Measurements from ENCODE around the gene FSTL4. TPM values are rescaled to one million over a fixed set of nuclear protein-coding genes. Genes with fewer than 3 reads are reported as not detected.

Gene FSTL4
- total and polyA plus RNA-seq, 8 donors, result 0.11 to 2.9 (median 0.22) TPM

- Histone ChIP-seq H3K4me3 (no peak overlapping the region), H3K4me1 (no peaks in the 10 kb centered on the region), H3K27me3 (no peaks in the 10 kb centered on the region), H3K9me3 (no peaks in the 10 kb centered on the region), H3K36me3 (no peaks in the 10 kb centered on the region), H3K27ac (no peak overlapping the region)
- ATAC-seq (no peak), DNase-seq (no peak)
- intact Hi-C loops (cut with DNase I), result no loop called here
- no peak for TF ChIP-seq CTCF (IDR thresholded peaks at IDR 0.05)
Observed at GRCh38 chr5:133580618-133581017, 31.7 kb downstream of the FSTL4 start.

- ATAC-seq (no peak), DNase-seq (no peak)
- H3K36me3 ChIP-seq, result no peaks in the 10 kb centered on the region
- H3K4me3 ChIP-seq, result no peak overlapping the region
- no peaks in the 10 kb centered on the region for H3K9me3 ChIP-seq
- no peak overlapping the region for H3K27ac ChIP-seq
- TF ChIP-seq CTCF (IDR thresholded peaks at IDR 0.05), result no peak
- no peaks in the 10 kb centered on the region for H3K27me3 ChIP-seq
- intact Hi-C loops (cut with DNase I), result no loop called here
- H3K4me1 ChIP-seq, result no peaks in the 10 kb centered on the region
Observed at GRCh38 chr5:133579766-133580165, 32.6 kb downstream of the FSTL4 start.

- ATAC-seq (no peak), DNase-seq (peak in 2 of 4 donors; percentile 46 to 65)
- H3K4me1 ChIP-seq, result no peaks in the 10 kb centered on the region
- H3K9me3 ChIP-seq, result peaks cover 0 to 5% of the 10 kb centered on the region in 2 donors
- intact Hi-C loops (cut with DNase I), result no loop called here
- TF ChIP-seq CTCF (IDR thresholded peaks at IDR 0.05), result no peak
- no peak overlapping the region for H3K4me3 ChIP-seq
- no peak overlapping the region for H3K27ac ChIP-seq
- H3K36me3 ChIP-seq, result no peaks in the 10 kb centered on the region
- no peaks in the 10 kb centered on the region for H3K27me3 ChIP-seq
Observed at GRCh38 chr5:133569347-133569746, 43.0 kb downstream of the FSTL4 start.

GRCh38 chr5:133565993-133566392 is 46.3 kb downstream of the FSTL4 start:
- no peaks in the 10 kb centered on the region for H3K4me1 ChIP-seq
- DNase-seq (peak in 2 of 4 donors; percentile 49 to 58), ATAC-seq (peak; percentile 54)
- no peak for TF ChIP-seq CTCF (IDR thresholded peaks at IDR 0.05)
- H3K36me3 ChIP-seq, result no peaks in the 10 kb centered on the region
- intact Hi-C loops (cut with DNase I), result no loop called here
- no peak overlapping the region for H3K27ac ChIP-seq
- no peaks in the 10 kb centered on the region for H3K27me3 ChIP-seq
- no peaks in the 10 kb centered on the region for H3K9me3 ChIP-seq
- no peak overlapping the region for H3K4me3 ChIP-seq

- no peaks in the 10 kb centered on the region for H3K9me3 ChIP-seq
- H3K4me1 ChIP-seq, result no peaks in the 10 kb centered on the region
- no peak for TF ChIP-seq CTCF (IDR thresholded peaks at IDR 0.05)
- ATAC-seq, result no peak
- no peak for DNase-seq
- no peak overlapping the region for H3K27ac ChIP-seq
- intact Hi-C loops (cut with DNase I), result no loop called here
- H3K27me3 ChIP-seq, result no peaks in the 10 kb centered on the region
- H3K36me3 ChIP-seq, result no peaks in the 10 kb centered on the region
- H3K4me3 ChIP-seq, result no peak overlapping the region
Observed at GRCh38 chr5:133564921-133565565, 47.3 kb downstream of the FSTL4 start.
